GM06990 (cell line): ENCODE measurements around the gene PTTG1.

Source experiments
- DNase-seq: peaks from one replicate; pipeline ENCODE4 v3.0.0-alpha.2; 2011; ENCODE audit not compliant: insufficient read length; ENCODE audit errors: extremely low read depth
- H3K27me3 ChIP-seq: replicated peaks from 2 replicates; pipeline ENCODE4 v1.6.0; 2011; ENCODE audit warnings: low read length; ENCODE audit not compliant: control insufficient read depth, insufficient read depth
- H3K36me3 ChIP-seq: 2 replicates; pipeline ENCODE4 v1.5.1; 2011; ENCODE audit warnings: low read length; ENCODE audit not compliant: control insufficient read depth, insufficient read depth
- H3K4me3 ChIP-seq: replicated peaks from 2 replicates; pipeline ENCODE4 v1.5.1; 2011; ENCODE audit warnings: low read depth, mild to moderate bottlenecking, control low read depth, low read length
- CTCF ChIP-seq: IDR thresholded peaks from 2 replicates; pipeline ENCODE4 v1.5.1; 2011; ENCODE audit warnings: low read length, control low read depth, mild to moderate bottlenecking, inconsistent platforms; ENCODE audit not compliant: insufficient read depth, poor library complexity, severe bottlenecking

The PTTG1 gene

DNA sequence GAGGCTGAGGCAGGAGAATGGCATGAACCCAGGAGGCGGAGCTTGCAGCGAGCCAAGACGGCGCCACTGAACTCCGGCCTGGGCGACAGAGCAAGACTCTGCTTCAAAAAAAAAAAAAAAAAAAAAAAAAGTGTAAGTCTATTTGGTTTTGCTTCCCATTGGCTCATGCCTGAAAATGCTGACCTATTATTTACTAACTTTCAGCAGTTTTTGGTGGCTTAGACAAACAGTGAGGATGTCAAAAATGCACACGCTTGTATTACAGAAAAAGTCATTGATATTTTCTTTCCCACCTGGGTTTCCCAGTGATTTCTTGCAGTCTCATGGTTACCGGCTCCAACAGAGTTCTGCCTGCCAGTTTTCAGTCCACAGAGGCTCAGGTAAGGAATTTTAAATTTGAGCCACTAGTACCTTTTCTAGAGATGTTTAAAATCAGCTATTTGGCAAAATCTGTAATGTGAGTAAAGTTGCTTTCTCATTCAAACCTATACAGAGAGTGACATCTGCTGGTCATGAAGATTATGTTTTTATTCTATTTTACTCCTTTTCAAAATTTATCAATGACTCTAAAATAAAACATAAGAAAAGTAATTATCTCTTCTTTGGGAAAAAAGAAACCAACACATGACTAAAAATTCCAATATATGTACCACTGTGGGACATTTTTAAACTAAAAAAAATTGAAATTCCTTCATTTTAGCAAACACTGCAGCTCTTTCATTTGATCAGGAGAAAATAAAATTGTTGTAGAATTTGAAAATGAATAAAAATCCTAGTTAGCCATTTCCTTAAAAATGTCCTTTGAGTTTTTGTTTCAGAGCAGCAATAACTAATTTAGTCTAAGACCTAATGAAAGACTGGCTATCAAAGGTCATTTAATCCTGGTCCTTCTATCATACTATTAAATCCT lies 30.6 kb upstream of the PTTG1 start:
- Histone ChIP-seq H3K36me3 (no peaks in the 10 kb centered on the region), H3K4me3 (no peak overlapping the region), H3K27me3 (no peaks in the 10 kb centered on the region)
- no peak for DNase-seq
- peak; percentile 32 for TF ChIP-seq CTCF

GRCh38 chr5:160395111-160395510 lies 26.5 kb upstream of the PTTG1 start:
- TF ChIP-seq CTCF: no peak
- H3K27me3 ChIP-seq: no peaks in the 10 kb centered on the region
- DNase-seq: no peak
- H3K36me3 ChIP-seq: no peaks in the 10 kb centered on the region
- no peak overlapping the region for H3K4me3 ChIP-seq

DNA sequence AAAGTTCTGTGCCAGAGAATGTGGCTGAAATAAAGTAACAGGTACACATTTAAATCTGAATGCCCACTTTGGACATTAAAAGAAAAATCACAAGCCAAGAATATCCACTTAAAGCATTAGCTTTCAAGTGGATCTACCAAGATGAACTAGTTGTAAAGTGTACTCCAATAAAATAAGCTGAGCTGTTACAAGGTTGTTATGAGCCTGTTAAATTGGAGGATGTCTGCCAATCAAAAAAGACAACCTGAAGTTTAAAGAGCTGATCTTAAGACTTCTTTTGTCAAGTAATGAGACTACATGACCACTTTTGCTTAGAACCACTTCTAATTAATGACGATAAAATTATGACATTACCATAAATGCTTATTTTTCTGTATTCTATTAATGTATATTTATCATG lies 24.2 kb upstream of the PTTG1 start:
- DNase-seq: no peak
- no peak for TF ChIP-seq CTCF
- no peak overlapping the region for H3K4me3 ChIP-seq
- no peaks in the 10 kb centered on the region for H3K27me3 ChIP-seq
- no peaks in the 10 kb centered on the region for H3K36me3 ChIP-seq

DNA sequence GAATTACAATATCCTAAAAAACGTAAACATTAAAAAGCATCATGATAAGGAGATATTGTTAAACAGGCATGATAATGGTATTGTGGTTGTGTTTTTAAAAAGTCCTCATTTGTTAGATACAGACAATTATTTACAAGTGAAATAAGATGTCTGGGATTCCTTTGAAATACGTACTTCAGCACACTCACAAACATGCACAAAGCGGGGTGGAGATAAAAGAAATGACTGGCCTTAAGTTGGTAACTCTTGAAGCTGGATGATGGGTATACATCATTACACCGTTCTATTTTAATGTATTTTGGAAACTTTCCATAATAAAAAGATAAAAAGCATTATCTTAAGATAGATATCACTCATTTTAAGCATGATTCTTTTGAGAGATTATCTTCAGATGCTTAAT lies 22.8 kb upstream of the PTTG1 start:
- Histone ChIP-seq H3K27me3 (no peaks in the 10 kb centered on the region), H3K36me3 (peaks cover 2% of the 10 kb centered on the region), H3K4me3 (peak overlapping the region; percentile 82)
- TF ChIP-seq CTCF: no peak
- DNase-seq: no peak

DNA sequence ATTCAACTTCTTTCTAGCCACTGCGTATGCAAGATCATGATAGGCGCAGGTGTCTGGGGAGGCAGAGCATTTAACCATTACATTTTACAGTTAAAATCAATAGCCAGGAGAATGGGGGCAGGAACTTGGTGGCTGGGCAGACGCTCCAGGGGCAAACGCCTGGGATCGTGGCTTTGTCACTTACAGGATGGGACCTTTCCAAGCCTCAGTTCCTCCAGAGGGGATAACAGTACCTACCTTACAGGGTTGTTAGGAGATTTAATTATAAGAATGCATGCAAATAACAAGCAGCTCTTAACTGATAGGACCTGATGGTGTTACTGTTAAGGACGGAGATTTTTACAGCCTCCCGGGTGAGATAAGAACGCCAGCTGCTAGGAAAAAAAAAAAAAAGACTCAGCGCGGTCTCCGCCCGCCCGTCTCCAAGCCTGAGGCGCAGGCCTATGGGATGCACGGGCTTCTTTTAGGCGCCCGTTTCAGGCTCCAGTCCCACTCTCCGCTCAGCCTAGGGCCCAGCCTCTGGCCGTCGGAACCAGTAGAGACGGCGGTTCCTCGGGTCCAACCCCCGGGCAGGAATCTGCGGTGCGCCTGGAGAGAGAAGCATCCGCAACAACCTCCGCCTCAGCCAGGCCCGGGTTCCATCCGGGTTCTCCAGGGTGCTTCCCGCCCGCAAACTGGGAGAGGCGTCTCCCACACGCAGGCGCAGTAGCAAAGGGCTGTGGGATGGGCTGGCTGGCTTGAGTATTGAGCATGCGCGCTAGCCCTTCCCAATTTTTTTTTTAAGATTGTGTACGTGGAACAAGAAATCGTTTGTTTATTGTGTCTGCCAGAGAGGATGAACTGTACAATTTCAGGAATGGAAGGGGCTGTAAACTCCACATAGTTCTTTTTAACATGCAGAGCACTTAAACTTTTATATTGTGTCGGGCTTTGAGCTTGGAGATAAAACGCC lies 22.0 kb upstream of the PTTG1 start, which contains the start of gene FAM200C:
TSS of gene FAM200C (minus strand) at position 653 of the 952 bp plus-strand sequence. CDS start 4,564 bp downstream, outside the sequence.
- H3K4me3 ChIP-seq: peak within 1 kb of the TSS; percentile 82
- H3K36me3 ChIP-seq: peaks cover 2% of the 10 kb centered on the region
- peak; percentile 78 for DNase-seq
- no peak for TF ChIP-seq CTCF
- no peaks in the 10 kb centered on the region for H3K27me3 ChIP-seq
